GM12801 (cell line): ENCODE results near the gene BORCS6.

Experiments
- CTCF ChIP-seq: IDR thresholded peaks from one replicate; pipeline ENCODE4 v1.5.1; 2011; ENCODE audit warnings: control low read depth; ENCODE audit not compliant: insufficient read length; ENCODE audit errors: extremely low read depth

BORCS6 gene

GRCh38 chr17:8189711-8190477 lies at the start of gene BORCS6:
Gene BORCS6, minus strand, starts transcription at chr17:8190180. Its CDS starts 40 bp downstream, at chr17:8190140.
- TF ChIP-seq CTCF = no peak

GRCh38 chr17:8237886-8238285 lies 47.9 kb upstream of the BORCS6 start:
- no peak for TF ChIP-seq CTCF

GRCh38 chr17:8237175-8237574 lies 47.2 kb upstream of the BORCS6 start:
- no peak for TF ChIP-seq CTCF

GRCh38 chr17:8235676-8236075 lies 45.7 kb upstream of the BORCS6 start:
- no peak for TF ChIP-seq CTCF

- TF ChIP-seq CTCF = no peak
These were observed 44.6 kb upstream of the BORCS6 start for GRCh38 chr17:8234361-8235270.

- no peak for TF ChIP-seq CTCF
These were observed 41.7 kb upstream of the BORCS6 start for GRCh38 chr17:8231701-8232100.

- TF ChIP-seq CTCF = no peak
These were observed 37.2 kb upstream of the BORCS6 start for GRCh38 chr17:8227238-8227581.
